GM21723 (cell line): ENCODE measurements around the gene POU6F2.
"Not testable (repeated sequence)": the region's sequence is repeated elsewhere in the genome, so short reads cannot be mapped to it uniquely, and the experiment has no call there.

ENCODE experiments used
- ATAC-seq: cut with Tn5 transposase; IDR thresholded peaks from one replicate; pipeline ENCODE4 v1.9.1; 2021; ENCODE audit warnings: mild to moderate bottlenecking, moderate library complexity; ENCODE audit not compliant: unreplicated experiment

POU6F2 gene

GRCh38 chr7:38977685-38978084, at the start of gene POU6F2:
POU6F2 (plus strand) TSS chr7:38977909; CDS start chr7:38977954, 45 bp downstream.
- ATAC-seq, result no peak

GRCh38 chr7:38928506-38928905, 49.2 kb upstream of the POU6F2 start:
- ATAC-seq, result no peak

- ATAC-seq, result no peak
These were observed 48.1 kb upstream of the POU6F2 start for GRCh38 chr7:38929460-38930171.

- peak; percentile 93 for ATAC-seq
These were observed 45.1 kb upstream of the POU6F2 start for GRCh38 chr7:38932509-38933168.

GRCh38 chr7:38934051-38934450, 43.7 kb upstream of the POU6F2 start:
- ATAC-seq, result no peak

- ATAC-seq, result no peak
These were observed 43.2 kb upstream of the POU6F2 start for GRCh38 chr7:38934536-38934935.

- ATAC-seq, result no peak
These were observed 41.1 kb upstream of the POU6F2 start for GRCh38 chr7:38936641-38937040.

- ATAC-seq, result no peak
These were observed 39.7 kb upstream of the POU6F2 start for GRCh38 chr7:38938001-38938485.

- no peak for ATAC-seq
These were observed 39.1 kb upstream of the POU6F2 start for GRCh38 chr7:38938589-38938988.

GRCh38 chr7:38940774-38941173, 36.9 kb upstream of the POU6F2 start:
- ATAC-seq, result no peak

GRCh38 chr7:38942431-38943051, 35.2 kb upstream of the POU6F2 start:
- ATAC-seq, result no peak

- ATAC-seq, result not testable (repeated sequence)
These were observed 30.2 kb upstream of the POU6F2 start for GRCh38 chr7:38947541-38947940.

- ATAC-seq, result no peak
These were observed 27.4 kb upstream of the POU6F2 start for GRCh38 chr7:38950309-38950708.

GRCh38 chr7:38951213-38951612, 26.5 kb upstream of the POU6F2 start:
- no peak for ATAC-seq

- ATAC-seq, result no peak
These were observed 24.5 kb upstream of the POU6F2 start for GRCh38 chr7:38953227-38953626.

- ATAC-seq, result no peak
These were observed 23.7 kb upstream of the POU6F2 start for GRCh38 chr7:38953971-38954370.

- no peak for ATAC-seq
These were observed 21.8 kb upstream of the POU6F2 start for GRCh38 chr7:38955892-38956291.

- ATAC-seq, result no peak
These were observed 15.7 kb upstream of the POU6F2 start for GRCh38 chr7:38962028-38962427.

- no peak for ATAC-seq
These were observed 12.8 kb upstream of the POU6F2 start for GRCh38 chr7:38964921-38965320.

GRCh38 chr7:38973760-38974159, 3.9 kb upstream of the POU6F2 start:
- ATAC-seq, result no peak

GRCh38 chr7:38975944-38976392, 1.7 kb upstream of the POU6F2 start:
- no peak for ATAC-seq

GRCh38 chr7:38978491-38978890, 782 bp downstream of the POU6F2 start:
- ATAC-seq, result no peak
